GM19025 (cell line): ENCODE results near the gene NTN1.
"Not testable (repeated sequence)": the region's sequence is repeated elsewhere in the genome, so short reads cannot be mapped to it uniquely, and the experiment has no call there.

Experiments
- ATAC-seq: cut with Tn5 transposase; IDR thresholded peaks from one replicate; pipeline ENCODE4 v1.9.1; 2021; ENCODE audit warnings: mild to moderate bottlenecking, low read depth, moderate library complexity; ENCODE audit not compliant: unreplicated experiment

The NTN1 gene

DNA sequence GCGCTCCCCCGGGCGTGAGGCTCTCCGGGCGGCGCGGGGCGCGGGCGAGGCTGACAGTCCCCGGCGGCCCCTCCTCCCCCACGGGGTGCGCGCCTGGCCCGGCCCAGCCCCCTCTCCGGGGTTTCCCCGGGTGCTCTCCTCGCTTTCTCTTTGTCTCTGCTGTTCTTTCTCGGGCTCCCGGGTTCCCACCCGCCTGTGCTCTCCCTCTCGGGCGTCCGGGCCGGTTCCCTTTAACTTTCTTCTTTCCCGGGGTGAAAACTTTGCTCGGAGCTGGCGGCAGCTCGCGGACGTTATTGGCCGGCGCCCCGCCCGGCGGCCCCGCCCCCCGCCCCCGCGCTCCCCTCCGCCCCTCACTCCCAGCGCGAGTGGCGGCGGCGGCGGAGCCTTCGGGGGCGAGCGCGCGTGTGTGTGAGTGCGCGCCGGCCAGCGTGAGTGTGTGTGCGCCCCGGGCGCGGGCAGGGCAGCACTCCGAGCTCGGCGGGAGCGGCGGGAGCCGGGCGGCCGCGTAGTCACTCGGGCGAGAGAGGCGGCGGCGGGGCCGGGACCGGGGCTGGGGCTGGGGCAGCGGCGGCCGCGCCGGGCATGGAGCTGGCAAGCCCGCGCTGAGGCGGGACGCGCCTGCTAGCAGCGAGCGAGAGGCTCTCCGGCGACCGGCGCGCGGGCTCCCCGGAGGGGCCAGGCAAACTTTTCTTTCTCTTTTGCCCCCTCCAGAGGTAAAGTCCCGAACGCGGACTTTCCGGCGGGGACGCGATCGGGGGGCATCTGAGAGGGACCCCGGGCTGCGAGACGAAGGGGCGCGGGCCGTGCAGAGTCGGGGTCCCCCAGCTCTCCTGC is at the start of gene NTN1:
Gene NTN1 (plus strand): TSS at position 353 of the 834 bp plus-strand sequence. CDS start 864 bp downstream, outside the sequence.
- no peak for ATAC-seq

DNA sequence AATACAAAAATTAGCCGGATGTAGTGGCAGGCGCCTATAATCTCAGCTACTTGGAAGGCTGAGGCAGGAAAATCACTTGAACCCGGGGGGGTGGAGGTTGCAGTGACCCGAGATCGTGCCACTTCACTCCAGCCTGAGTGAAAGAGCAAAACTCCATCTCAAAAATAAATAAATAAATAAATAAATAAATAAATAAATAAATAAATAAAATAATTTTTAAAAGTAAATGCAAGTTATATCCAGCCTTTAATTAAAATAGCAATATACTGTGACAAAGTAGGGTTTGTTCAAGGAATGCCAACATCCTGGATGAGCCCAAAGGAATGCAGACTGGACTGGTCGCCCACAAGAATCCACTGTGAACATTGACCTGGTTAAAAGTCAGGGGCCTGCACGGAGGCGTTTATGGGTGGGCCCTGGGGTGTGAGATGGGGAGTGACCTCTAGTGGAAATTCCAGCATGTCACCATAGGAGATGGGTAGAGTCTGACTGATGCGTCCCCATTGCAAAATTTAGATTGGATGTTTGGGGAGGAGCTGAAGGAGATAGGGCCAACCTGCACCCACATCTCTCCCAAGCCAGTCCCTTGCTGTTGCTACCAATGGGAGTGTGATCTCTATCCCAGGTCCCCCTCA is 46.1 kb upstream of the NTN1 start:
- ATAC-seq = no peak

GRCh38 chr17:8976638-8977037 is 44.7 kb upstream of the NTN1 start:
- no peak for ATAC-seq

- no peak for ATAC-seq
Observed at GRCh38 chr17:8979715-8980114, 41.6 kb upstream of the NTN1 start.

- ATAC-seq = no peak
Observed at GRCh38 chr17:8981443-8981842, 39.9 kb upstream of the NTN1 start.

DNA sequence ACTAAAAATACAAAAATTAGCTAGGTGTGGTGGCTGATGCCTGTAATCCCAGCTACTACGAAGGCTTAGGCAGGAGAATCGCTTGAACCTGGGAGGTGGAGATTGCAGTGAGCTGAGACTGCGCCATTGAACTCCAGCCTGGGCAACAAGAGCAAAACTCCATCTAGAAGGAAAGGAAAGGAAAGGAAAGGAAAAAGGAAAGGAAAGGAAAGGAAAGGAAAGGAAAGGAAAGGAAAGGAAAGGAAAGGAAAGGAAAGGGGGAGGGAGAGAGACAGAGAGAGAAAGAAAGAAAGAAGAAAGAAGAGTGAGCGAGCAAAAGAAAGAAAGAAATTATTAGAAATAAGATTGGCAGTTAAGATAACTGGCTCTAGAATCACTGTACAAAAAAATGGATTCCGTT is 37.1 kb upstream of the NTN1 start:
- not testable (repeated sequence) for ATAC-seq

DNA sequence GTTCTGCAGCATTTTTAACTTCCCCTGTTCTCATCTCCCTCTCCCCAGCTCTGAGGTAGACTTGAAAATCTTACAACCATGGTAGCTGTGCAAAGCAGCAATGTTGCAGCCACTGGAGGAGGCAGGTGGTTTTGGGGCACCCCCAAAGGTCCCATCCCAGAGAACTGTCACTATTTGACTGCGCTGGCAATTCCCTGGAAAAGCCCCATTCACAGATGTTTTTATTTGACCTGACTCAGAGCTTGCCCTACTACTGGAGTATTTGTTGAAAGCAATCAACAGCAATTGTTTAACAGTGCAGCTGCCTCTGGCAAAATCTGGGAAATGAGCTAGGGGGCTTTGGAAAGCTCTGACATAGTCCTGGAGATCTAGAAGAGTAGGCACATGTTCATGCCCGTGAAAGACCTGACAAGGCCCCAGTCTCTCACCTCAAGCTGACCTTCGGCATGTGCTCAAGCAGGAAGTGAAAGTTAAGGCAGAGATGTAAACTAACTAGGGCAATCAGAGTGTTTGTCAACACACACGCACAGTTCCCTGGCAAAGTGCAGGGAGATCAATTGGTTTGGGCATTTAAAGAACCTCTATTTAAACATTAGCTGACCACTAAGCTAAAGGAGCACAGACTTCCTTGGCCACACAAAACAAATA is 36.1 kb upstream of the NTN1 start:
- no peak for ATAC-seq

DNA sequence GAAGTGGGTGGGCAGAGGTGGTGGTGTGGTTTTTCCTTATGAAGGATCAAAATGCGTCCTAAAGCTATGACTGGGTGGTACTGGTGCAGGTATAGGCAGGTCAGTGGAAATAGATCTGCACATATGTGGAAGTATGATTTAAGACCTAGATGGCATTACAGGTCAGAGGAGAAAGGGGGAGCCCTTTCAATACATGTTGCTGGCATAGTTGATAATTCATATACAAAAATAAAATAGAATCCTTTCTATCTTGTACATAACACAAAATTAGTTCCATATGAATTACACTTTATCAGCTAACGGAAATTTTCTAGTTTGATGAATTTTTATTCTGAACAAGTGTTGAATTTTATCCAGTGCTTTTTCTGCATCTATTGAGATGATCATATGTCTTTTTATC is 35.0 kb upstream of the NTN1 start:
- ATAC-seq = no peak

- not testable (repeated sequence) for ATAC-seq
Observed at GRCh38 chr17:8988263-8988935, 32.9 kb upstream of the NTN1 start.

- no peak for ATAC-seq
Observed at GRCh38 chr17:8991514-8992285, 29.6 kb upstream of the NTN1 start.

GRCh38 chr17:8994319-8994718 is 27.0 kb upstream of the NTN1 start:
- ATAC-seq = no peak

GRCh38 chr17:8995711-8996110 is 25.6 kb upstream of the NTN1 start:
- no peak for ATAC-seq

GRCh38 chr17:8997994-8998628 is 23.2 kb upstream of the NTN1 start:
- no peak for ATAC-seq

DNA sequence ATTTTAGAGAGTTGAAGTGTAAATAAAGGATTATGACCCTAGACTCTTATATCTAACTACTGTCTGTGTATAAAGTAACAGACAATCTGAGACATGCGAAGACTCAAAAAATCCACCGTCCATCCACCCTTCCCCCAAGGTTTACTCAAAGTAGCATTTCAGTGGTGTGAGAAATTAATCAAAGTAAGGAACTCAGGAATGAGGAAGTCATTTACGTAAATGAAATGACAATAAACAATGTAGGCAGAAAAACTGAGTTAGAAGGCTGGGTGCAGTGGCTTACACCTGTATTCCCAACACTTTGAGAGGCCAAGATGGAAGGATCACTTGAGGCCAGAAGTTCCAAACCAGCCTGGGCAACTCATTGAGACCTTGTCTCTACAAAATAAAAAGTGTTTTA is 19.8 kb upstream of the NTN1 start:
- ATAC-seq = no peak

GRCh38 chr17:9002227-9002605 is 19.1 kb upstream of the NTN1 start:
- ATAC-seq = no peak

- no peak for ATAC-seq
Observed at GRCh38 chr17:9002606-9003354, 18.5 kb upstream of the NTN1 start.

DNA sequence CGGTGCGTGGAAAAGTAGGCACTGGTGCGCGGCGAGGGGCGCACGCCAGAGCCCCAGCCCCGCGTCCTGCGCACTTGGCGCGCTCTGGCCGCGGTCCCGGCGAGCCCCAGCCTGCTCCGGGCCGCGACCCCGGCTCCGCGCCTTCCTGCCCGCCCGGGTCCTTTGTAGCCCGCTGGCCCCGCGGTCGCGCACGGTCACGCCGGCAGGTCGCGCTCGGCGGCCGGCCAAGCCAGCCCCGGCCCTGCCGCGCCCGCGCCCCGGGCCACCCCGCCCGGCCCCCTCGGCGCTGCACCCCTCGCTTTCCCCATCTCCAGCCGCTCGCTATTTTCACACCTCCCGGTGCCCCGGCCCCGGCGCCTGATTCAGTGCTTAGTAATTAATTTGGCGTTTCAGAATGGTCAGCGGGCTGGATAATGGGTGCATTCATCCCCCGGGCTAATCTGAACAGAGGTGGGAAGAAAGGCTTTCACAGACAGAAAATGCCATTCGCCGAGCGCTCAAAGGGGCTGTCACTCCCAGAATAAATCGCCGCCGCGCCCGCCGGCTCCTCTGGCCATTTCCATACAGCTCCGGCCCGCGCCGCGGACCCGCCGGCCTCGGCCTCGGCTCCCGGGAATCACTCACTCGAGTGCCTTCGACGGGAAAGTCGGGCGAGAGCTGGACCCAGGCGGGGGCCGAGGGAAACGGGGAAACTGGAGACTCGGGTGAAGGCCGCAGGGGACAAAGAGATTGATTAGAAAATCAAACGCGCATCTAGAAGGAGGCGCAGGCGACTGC is 17.8 kb upstream of the NTN1 start:
- ATAC-seq = no peak
